SIG-M5 treated with dmso at 0.1 percent for 504 hours (cell line): ENCODE measurements around the gene AMTN.
A peak's percentile ranks its signal among the peaks of the same experiment; 100 is the strongest.

Experiments used
- DNase-seq: peaks from one replicate; lab custom pipeline; 2025; ENCODE audit not compliant: unreplicated experiment; lab: John Stamatoyannopoulos, UW

The AMTN gene

DNA sequence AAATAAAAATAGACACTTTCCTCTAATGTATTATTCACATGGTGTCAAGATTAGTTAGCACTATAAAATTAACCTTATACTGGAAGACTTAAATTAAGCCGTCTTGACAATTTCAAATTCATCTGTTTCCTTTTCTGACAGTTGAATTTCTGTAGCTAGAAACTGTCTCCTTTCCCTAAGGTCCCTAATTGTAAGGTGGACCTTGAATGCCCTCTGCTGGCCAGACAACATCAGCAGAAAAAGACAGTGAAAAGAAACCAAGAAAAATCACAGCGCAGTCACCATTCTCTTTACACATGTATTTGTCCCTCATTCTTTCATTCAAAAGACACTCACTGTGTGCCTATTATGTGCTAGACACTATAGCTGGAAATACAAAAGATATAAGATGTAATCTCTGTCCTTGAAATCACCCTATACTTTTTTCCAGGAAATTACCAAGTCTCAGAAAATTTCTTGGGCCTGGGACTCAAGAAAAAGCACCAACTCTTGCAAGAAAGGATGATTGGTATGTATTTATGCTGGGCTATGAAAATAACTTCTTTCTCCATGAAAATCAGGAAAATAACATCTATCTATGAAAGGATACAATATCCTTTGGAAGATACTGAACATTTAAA lies 41.0 kb downstream of the AMTN start:
- DNase-seq: peak; percentile 21

DNA sequence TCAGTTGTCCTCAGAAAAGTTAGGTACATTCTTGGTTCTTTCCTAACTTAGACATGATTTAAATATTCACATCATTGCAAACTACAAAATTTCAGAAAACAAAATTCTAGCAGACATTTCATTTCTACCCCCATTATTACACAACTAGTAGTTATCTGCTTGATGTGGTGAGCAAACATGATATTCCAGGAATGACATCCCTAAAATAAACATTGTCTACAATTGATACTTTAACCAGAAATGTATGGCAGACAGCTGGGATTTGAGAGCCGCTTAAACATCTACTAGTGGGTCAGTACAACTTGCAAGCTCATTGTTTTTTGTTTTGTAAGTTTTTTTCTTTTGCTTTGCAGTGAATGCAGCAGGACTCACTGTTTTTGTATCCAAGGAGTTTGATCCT lies 41.6 kb downstream of the AMTN start:
- no peak for DNase-seq

- DNase-seq: no peak
Measured at GRCh38 chr4:70564033-70564432, 45.7 kb downstream of the AMTN start.

DNA sequence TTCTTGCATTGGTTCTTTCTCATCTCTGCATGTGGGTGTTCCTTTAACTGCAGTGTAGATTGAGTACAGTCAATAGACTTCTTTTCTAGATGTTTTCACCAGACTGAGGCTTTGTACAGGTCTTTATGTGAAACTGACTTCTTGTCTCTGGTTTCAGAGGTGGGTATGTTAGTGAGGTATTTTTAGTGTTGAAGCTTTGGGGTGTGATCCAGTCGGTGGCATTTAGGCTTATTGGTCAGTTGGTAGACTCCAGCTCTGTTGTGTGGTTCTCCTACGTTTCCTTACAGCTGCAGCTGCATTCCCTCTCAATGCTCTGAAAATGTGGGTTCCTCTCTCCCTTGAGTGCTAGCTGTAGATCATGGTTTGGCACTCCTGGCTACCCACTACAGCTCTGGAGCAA lies 52.4 kb downstream of the AMTN start:
- no peak for DNase-seq

- no peak for DNase-seq
Measured at GRCh38 chr4:70571772-70572171, 53.4 kb downstream of the AMTN start.

DNA sequence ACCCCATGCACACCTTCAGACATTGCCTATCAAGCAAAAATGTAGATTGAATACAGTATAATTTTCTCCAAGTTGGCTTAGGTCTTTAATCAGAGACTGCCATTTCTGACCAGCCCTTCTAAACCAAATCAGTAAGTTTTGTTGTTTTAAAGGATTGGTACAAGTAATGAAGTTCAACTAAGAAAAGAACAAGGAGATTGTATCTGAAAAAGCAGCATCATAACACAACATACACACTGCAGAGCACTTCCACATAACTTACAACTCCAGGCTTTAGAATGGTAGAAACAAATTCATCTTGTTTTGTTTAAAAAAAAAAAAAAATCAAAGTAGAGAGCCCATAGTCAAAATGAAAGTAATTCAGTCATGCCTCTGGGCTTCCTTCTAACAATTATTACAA lies 57.6 kb downstream of the AMTN start:
- no peak for DNase-seq

DNA sequence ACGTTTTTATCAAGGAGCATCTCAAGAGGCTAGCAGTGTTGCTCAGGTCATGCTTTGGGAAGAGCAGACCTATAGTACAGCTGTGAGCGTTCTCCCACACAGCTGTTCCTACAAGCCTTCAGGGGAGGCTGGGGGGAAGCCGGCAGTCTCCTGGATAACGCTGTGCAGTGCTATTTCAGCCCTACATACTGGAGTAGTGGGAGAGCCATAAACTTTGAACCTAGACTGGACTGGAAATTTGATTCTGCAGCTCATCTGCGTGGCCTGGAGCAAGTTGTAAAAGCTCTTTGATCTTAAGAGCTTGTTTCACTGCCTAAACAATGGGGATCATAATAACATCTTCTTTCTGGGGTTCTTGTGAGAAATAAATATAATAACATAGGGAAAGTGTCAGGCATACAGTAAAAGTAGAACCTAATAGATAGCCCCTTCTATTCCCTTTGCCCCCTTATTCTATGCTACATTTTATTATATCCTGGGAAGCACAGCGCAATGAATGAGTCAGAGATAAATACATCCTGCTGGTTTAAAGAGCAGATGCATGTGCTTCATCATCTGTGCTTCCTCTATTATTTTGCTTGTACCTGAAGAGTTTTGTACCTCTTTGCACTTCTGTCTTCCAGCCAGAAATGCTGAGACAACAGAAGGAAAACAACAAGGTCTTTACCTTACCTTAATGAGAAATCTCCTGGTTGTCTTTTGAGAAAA lies 59.0 kb downstream of the AMTN start:
- no peak for DNase-seq

DNA sequence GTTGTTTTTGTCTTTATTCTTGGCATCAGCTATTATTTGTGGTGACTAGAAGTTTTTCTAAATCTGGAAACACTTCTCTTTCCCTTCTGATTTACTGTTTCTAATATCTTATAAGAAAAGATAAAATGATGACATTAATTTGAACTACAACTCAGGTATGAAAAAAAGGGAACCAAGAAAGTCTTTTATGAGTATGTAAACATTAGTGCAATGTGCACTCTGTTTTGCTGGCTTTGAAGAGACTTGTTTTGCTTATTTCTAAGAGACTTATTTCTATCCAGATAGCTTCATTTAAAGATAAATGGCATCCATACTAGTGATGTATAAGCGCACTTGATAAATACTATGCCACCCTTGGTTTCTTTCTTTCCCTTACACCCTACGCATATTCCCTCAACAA lies 63.6 kb downstream of the AMTN start:
- DNase-seq: no peak
